Right cardiac atrium (tissue), 5 donors: ENCODE measurements around the gene COL5A1. TPM values are rescaled to one million over a fixed set of nuclear protein-coding genes. Genes with fewer than 3 reads are reported as not detected.

Experiments used
- ATAC-seq, 2 donors: fragments of 200-7000 bp; cut with Tn5 transposase; one replicate each; pipeline versions ENCODE4 v1.8.0 to v1.9.1; 2020; ENCODE audit warnings: moderate library complexity in 2 of 2, mild to moderate bottlenecking in 1 of 2
- DNase-seq, 3 donors: peaks; one replicate each; pipeline ENCODE4 v3.0.0-alpha.2; 2020
- H3K27ac ChIP-seq: one replicate; pipeline ENCODE4 v1.5.1; 2013; ENCODE audit warnings: mild to moderate bottlenecking, low read length, control low read depth, moderate library complexity
- H3K27me3 ChIP-seq: one replicate; pipeline ENCODE4 v1.6.1; 2013; ENCODE audit not compliant: control insufficient read depth, insufficient read depth
- H3K4me1 ChIP-seq: one replicate; pipeline ENCODE4 v1.6.1; 2013; ENCODE audit warnings: low read length; ENCODE audit not compliant: control insufficient read depth, insufficient read depth
- H3K4me3 ChIP-seq: one replicate; pipeline ENCODE4 v1.5.1; 2013; ENCODE audit warnings: low read length, control low read depth
- H3K9me3 ChIP-seq: one replicate; pipeline ENCODE4 v1.6.1; 2013; ENCODE audit warnings: low read length; ENCODE audit not compliant: control insufficient read depth
- WGBS: extraction: QIAGEN DNeasy Blood & Tissue Kit; methylation state at CpG from one replicate; pipeline ENCODE4 v1.1.7; 2013; 5-methylcytosine and 5-hydroxymethylcytosine counted together
- intact Hi-C, 4 donors: fragments of 100-400 bp; cut with DNase I; formaldehyde crosslinking; loops; one replicate each; pipeline versions ENCODE4 v1.11.0 to v1.14.0; 2022 to 2023
- polyA plus RNA-seq: library from polyadenylated mRNA; stranded (reverse); fragments of 200-250 nt; gene quantifications from one replicate; pipeline ENCODE4 v1.2.3, GENCODE V29; 2013
- total RNA-seq, 4 donors: library from RNA; stranded (reverse); fragmentation: NEBNext Ultra II Directional; extraction: Animal tissue kit (Norgen Biotek cat#: 25700); gene quantifications; one replicate each; pipeline ENCODE4 v1.2.1, GENCODE V29; 2021
- donor health status: healthy with polysubstance abuse.
- donor health status: DM: no; HTN: yes; CAD: no.
- donor health status: DM: no; HTN: no; CAD: no.
- donor health status: DM: no; HTN: yes; CAD: no; lungs with severe emphysema.
- donor health status: DM: yes; HTN: yes; CAD: no.

The COL5A1 gene
- total and polyA plus RNA-seq, 5 donors: 15.4 to 35.8 (median 22.7) TPM

DNA sequence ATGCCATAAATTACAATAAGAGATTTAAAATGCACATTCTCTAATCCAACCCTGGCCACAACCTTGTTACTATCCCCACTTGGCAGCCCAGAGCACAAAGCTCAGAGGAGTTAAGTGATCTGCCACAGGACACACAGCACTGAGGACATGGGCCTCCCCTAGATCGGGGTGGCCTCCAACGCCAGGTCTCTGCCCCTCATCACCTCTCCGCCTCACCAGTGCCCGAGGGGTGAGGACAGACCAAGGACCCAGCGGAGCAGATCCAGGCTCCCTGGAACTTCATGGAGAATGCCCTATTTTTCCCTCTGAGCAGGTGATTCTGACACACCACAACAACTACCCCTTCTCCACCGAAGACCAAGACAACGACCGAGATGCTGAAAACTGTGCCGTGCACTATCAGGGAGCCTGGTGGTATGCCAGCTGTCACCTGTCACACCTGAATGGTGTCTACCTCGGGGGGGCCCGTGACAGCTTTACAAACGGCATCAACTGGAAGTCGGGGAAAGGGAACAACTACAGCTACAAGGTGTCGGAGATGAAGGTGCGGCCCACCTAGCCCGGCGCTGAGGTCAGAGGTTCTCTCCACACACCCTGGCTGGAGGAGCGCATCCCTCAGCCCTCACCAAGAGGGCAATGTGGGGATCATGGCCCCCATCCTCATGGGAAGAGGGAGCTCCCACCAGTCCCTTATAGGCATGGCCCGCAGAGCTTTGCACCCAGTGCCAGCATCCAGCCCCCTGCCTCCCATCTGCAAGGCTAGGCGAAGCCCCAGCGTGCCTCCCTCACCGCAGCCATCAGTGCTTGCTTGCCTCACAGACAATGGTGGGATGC is 226.5 kb downstream of the COL5A1 start:
- Histone ChIP-seq H3K4me1 (no peaks in the 10 kb centered on the region), H3K27ac (no peak overlapping the region), H3K27me3 (no peaks in the 10 kb centered on the region), H3K9me3 (no peaks in the 10 kb centered on the region), H3K4me3 (no peak overlapping the region)
- 95% methylated on average over 22 of the region's 22 CpGs for WGBS
- no peak for DNase-seq
- ATAC-seq: no peak
- intact Hi-C loops: no loop called here

DNA sequence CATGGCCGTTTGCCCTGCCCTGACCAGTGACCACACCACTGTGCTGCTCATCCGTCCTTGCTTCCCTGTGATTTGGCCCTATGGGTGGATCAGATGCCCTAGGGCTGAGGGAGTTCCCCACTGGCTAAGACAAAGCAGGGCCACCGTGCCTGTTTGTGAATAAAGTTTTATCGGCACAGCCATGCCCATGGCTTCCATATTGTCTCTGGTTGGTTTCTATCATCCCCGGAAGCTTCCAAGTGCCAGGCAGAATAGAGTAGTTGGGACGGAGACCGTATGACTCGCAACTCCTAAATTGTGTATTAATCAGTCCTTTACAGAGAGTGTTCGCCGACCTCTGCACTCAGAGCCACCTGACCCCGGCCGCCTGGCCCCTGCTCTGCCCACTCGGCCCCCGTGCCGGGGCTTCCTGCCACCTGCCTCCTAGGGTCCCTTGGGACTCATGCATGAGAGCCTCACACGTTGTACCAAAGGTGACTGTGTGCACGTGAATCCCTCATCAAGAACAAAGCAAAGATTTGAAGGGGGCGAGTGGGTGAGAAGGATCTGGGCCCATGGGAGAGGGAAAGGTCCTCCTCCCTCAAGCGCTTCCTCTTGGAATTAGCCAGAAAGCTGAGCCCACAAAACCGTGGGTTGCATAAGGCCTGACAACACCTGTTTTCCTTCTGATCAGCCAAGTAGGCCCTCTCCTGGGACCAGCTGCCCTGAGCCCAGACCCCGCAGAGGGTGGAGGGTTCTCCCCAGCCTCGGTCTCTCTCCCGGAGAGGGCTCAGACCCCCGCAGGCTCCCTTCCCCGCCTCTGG is 227.3 kb downstream of the COL5A1 start:
- Histone ChIP-seq H3K9me3 (no peaks in the 10 kb centered on the region), H3K4me3 (no peak overlapping the region), H3K27ac (no peak overlapping the region), H3K4me1 (no peaks in the 10 kb centered on the region), H3K27me3 (no peaks in the 10 kb centered on the region)
- WGBS: 92% methylated on average over 25 of the region's 25 CpGs
- DNase-seq (no peak), ATAC-seq (peak in 1 of 2 donors; percentile 20)
- intact Hi-C loops: no loop called here

DNA sequence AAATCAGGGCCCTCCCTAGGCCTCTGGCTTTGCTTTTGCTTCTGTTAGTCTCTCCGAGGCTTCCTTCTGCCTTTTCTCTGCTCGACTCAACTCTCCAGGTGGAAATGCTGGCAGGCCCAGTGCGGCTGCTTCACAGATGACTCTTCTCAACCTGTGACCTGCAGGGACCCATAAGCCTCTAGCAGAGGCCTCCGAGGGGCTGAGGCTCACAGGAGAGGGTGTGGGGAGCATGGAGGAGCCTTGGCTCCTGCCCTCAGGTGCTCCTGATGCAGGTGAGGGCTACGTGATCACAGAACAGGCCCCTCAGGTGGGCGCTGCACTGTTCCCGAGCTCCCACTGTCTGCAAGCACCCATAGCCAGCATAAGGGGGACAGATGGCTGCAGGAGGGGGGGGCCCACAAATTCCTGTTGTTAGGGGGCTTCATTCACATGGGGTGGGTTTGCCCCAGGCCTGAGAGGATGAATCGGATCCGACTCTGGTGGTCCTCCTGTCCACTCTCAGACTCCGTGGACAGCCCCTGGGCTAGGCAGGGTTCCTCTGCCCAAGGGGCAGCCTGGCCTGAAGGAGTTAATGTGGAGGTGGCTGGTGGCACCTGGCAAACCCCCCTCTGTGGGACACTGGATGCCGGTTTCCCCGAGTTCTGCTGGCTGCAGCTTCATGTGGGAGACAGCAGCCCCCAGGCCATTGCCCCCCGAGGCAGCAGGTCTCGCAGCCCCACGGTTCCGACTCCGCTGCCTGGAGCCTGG is 228.1 kb downstream of the COL5A1 start:
- Histone ChIP-seq H3K9me3 (no peaks in the 10 kb centered on the region), H3K4me1 (no peaks in the 10 kb centered on the region), H3K4me3 (no peak overlapping the region), H3K27me3 (no peaks in the 10 kb centered on the region), H3K27ac (no peak overlapping the region)
- 90% methylated on average over 17 of the region's 17 CpGs for WGBS
- intact Hi-C loops: no loop called here
- DNase-seq (peak in 1 of 3 donors; percentile 37), ATAC-seq (peak in 1 of 2 donors; percentile 15)

DNA sequence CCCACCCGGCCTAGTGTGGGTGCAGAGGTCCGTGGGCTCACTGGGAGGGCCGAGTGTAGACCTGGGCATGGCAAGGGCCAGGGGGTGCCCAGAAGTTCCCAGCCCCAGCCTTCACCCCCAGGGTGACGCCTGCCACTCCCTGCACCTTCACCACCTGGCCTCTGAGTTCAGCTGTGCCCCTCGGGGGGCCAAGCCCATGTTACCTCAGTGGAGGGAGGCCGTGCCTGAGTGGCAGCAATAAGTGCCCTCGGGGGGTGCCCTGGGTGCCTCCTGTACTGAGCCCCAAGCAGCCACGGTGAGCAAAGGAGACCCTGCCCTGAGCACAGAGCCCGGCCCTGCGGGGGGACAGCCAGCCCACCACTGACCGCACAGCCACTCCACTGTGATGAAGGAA is 228.7 kb downstream of the COL5A1 start:
- intact Hi-C loops: no loop called here

DNA sequence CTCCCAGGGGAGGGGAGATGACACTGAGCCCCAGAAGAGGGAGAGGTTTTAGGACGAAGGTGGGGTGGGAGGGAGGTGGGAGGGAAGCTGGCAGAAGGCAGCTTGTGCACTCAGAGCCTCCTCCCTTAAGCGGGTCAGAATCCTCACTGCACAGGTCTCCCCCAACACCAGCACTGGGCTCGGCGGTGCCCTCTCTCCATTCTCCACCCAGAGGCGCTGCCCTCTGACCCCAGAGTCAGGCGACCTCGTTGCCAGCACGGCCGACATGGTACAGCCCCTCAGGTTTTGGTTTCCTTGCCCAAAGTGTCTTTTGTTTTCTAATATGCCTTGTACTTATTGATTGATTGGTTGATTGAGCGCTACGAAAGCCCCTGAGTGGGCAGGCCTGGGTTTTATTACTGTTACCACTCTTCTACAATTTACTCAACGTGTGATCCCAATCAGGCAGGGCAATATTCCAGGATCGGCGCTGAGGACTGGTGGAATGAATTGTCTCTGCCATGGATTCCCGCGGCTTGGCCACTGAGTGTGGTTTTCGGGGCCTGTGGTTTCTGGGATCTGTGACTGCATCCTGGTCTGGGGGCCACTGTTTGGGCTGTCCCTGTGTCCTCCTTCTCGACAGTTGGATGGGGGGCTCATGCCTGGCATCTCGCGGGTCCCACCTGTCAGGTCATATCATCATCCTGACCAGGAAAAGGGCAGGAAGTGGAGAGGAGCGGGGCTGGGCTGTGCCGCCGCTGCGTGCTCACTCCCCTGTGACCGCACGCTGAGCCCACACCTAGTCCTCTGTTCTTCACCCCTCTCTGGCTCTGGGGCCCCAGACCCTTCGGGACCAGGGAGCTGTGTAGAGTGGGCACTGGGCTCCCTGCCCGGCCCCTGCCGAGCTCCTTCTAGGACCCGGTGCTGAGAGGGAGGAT is 229.4 kb downstream of the COL5A1 start:
- intact Hi-C loops: no loop called here
- no peak overlapping the region for H3K27ac ChIP-seq
- no peaks in the 10 kb centered on the region for H3K9me3 ChIP-seq
- H3K27me3 ChIP-seq: no peaks in the 10 kb centered on the region
- no peaks in the 10 kb centered on the region for H3K4me1 ChIP-seq
- 67% methylated on average over 30 of the region's 30 CpGs for WGBS
- ATAC-seq (peak in 1 of 2 donors; percentile 27), DNase-seq (peak in 1 of 3 donors; percentile 12)
- H3K4me3 ChIP-seq: no peak overlapping the region

More for the DNA sequence above, 228.7 kb downstream of the COL5A1 start:
- DNase-seq: peak in 1 of 3 donors; percentile 12
- WGBS: 89% methylated on average over 11 of the region's 11 CpGs
- no peak overlapping the region for H3K4me3 ChIP-seq
- peak; percentile 26 to 36 for ATAC-seq
- no peaks in the 10 kb centered on the region for H3K4me1 ChIP-seq
- no peaks in the 10 kb centered on the region for H3K9me3 ChIP-seq
- H3K27ac ChIP-seq: no peak overlapping the region
- no peaks in the 10 kb centered on the region for H3K27me3 ChIP-seq

DNA sequence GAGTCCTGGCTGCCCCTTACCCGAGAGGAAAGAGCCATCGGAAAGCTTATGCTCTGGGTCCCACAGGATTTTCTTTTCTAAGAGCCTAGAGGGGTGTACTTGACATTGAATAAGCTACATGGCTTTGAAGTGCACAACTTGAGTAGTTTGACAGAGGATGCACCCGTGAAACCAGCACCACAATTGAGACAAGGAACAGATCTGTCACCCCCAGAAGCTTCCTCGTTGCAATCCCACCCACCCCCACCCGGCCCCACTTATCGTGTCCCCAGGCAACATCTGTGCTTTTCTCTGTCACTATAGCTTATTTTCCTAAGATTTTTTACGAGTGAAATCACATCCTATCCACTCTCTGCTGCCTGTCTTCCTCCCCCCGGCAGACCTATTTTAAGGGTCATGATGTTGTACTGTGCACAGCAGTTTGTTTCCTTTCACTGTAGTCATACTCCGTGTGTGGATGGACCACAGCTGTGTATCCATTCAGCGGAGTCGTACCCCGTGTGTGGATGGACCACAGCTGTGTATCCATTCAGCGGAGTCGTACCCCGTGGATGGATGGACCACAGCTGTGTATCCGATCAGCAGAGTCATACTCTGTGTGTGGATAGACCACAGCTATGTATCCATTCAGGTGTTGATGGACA is 230.2 kb downstream of the COL5A1 start:
- H3K9me3 ChIP-seq: no peaks in the 10 kb centered on the region
- H3K4me3 ChIP-seq: no peak overlapping the region
- ATAC-seq (peak; percentile 10 to 55), DNase-seq (no peak)
- intact Hi-C loops: no loop called here
- H3K27ac ChIP-seq: no peak overlapping the region
- H3K27me3 ChIP-seq: no peaks in the 10 kb centered on the region
- 35% methylated on average over 16 of the region's 16 CpGs for WGBS
- no peaks in the 10 kb centered on the region for H3K4me1 ChIP-seq

DNA sequence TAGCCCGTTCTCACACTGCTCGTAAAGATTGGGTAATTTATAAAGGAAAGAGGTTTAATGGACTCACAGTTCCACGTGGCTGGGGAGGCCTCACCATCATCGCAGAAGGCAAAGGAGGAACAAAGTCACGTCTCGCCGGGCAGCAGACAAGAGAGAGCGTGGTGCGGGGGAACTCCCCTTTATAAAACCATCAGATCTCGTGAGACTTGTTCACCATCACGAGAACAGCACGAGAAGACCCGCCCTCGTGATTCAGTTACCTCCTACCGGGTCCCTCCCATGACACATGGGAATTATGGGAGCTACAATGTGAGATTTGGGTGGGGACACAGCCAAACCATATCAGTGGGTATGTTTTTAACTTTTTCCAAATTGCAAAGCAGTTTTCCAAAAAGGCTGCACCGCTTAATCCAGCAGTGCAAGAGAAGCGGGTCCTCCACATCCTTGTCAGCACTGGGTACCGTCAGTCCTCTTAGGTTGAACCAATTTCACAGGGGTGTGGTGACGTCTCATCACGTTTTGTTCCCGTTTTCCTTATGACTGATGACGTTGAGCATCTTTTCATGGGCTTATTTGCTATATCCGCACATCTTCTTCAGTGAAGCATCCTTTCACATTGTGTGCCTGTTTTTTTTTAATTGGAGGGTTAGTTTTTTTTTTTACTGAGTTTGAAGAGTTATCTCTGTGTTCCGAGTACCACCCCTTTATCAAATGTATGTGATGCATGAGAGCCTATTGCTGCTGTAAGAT is 231.1 kb downstream of the COL5A1 start:
- WGBS: 73% methylated on average over 24 of the region's 24 CpGs
- no peak overlapping the region for H3K4me3 ChIP-seq
- intact Hi-C loops: no loop called here
- DNase-seq: no peak
- no peaks in the 10 kb centered on the region for H3K27me3 ChIP-seq
- no peak overlapping the region for H3K27ac ChIP-seq
- ATAC-seq: no peak
- no peaks in the 10 kb centered on the region for H3K9me3 ChIP-seq
- H3K4me1 ChIP-seq: no peaks in the 10 kb centered on the region

DNA sequence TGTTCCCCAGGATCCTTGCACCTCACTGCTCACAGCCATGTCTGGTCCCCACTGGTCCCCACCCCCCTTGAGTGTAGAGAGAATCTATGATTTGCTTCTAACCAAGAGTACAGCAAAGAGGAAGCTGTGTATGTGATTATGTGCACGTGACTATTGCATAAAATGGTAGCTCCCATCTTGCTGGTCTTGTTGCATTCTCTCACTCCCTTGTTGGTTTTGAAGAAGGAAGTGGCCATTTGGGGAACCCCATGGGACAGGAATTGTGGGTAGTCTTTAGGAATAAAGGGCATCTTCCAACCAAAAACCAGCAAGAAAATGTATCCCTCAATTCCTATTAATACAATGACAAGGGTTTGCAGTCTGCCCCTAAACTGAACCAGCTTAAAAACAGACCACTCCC is 233.8 kb downstream of the COL5A1 start:
- H3K4me1 ChIP-seq: no peaks in the 10 kb centered on the region
- no peak for ATAC-seq
- H3K9me3 ChIP-seq: no peaks in the 10 kb centered on the region
- no peaks in the 10 kb centered on the region for H3K27me3 ChIP-seq
- intact Hi-C loops: no loop called here
- no peak overlapping the region for H3K4me3 ChIP-seq
- WGBS: 85% methylated on average over 1 of the region's 1 CpG
- no peak overlapping the region for H3K27ac ChIP-seq
- no peak for DNase-seq

DNA sequence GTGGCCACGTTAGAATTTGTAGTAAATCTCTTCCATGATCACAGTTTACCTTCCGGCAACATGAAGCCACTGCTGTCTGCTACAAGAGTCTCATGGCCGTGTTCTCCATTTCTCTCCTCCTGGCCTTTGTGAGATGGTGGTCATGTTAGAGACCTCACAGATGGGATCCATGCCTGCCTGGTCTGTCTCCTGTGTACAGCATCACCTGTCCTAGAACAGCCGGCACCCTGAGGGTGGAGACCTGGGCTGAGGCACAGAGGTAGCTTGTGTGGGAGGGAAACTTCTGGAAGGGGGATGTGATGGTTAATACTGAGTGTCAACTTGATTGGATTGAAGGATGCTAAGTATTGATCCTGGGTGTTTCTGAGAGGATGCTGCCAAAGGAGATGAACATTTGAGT is 235.9 kb downstream of the COL5A1 start:
- Histone ChIP-seq H3K27ac (no peak overlapping the region), H3K27me3 (no peaks in the 10 kb centered on the region), H3K4me3 (no peak overlapping the region), H3K4me1 (no peaks in the 10 kb centered on the region), H3K9me3 (no peaks in the 10 kb centered on the region)
- DNase-seq: no peak
- ATAC-seq: no peak
- intact Hi-C loops: no loop called here
- WGBS: 91% methylated on average over 4 of the region's 4 CpGs
